Measurements from ENCODE around the gene PRKN.

The PRKN gene

GRCh38 chr6:162377735-162378134 lies 349.8 kb downstream of the PRKN start:
- DNase-seq (ENCODE audit: low spot score) = no peak

- DNase-seq (ENCODE audit: low spot score) = no peak
Observed at GRCh38 chr6:162373868-162374267, 353.7 kb downstream of the PRKN start.

GRCh38 chr6:162373192-162373591 lies 354.4 kb downstream of the PRKN start:
- no peak for DNase-seq (ENCODE audit: low spot score)

GRCh38 chr6:162372106-162372505 lies 355.5 kb downstream of the PRKN start:
- DNase-seq (ENCODE audit: low spot score) = no peak

DNA sequence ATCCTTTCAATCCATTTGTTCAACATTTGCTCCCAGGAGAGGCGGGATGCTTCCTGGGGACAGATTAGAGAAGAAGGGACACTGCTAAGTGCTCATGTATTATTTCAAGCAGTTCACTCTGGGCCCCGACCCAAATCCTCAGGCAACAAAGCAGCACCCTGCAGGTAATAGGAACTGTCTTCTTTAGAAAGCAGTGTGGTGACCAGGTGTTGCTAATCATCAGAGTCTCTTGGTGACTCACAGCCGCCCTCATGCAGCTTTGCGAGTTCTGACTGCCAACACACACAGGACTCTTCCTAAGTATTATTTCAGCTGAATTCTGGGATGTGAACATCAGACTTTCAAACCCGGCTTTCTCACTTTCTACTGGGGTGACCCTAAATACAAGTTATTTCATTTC lies 356.4 kb downstream of the PRKN start:
- DNase-seq (ENCODE audit: low spot score) = no peak

DNA sequence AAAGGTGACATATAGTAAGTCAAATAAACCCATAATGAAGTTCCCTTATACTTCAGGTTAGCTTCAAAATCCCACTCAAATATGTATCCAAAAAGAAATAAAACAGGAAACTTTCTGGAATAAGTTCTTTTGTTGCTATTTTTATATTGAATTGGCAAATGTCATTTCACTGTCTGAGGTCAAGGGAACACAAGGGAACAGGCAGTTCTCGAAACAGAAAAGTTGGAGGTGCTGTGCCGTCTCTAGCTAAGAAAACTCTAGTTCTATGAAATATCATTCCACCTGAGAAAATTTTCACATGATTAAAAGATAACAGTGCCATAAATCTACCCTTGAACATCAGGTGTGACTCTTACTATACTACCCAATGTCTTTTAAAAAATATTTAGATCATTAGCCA lies 358.5 kb downstream of the PRKN start:
- no peak for DNase-seq (ENCODE audit: low spot score)

DNA sequence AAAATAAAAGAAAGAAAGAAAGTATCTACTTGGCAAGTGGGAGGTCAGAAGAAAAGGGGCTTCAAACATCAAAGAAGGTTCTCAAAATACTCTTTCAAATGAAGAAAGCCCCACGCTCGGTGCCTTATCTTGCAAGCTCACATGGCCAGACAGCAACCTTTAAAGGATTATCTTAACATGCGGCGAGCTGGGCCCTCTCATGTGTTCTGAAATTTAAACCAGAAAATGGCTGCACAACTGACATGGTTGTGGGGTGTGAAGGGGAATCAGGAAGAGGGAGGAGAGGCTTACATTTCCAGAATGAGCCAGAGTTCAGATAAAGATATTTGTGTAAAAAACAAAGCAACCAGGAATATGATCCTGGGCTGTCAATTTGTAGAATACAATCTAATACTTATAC lies 363.1 kb downstream of the PRKN start:
- no peak for DNase-seq (ENCODE audit: low spot score)

DNA sequence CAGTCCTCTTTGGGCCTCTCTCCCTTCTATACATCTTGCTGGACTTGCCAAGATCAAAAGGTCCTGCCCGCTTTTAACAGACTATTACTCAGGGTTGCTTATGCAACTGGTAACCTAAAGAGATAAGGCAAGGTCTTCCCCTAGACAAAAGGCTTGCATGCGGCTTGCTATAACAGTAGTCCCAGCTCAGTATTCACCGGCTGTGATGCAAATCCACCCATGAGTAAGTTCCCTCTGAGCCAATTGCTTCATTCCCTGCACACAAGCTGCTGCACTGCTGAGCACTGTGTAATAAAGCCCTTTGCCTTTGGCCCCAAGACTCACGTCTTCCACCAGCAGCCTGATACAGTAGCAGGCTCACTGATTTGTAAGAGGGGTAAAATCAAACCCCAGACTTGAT lies 363.8 kb downstream of the PRKN start:
- no peak for DNase-seq (ENCODE audit: low spot score)

DNA sequence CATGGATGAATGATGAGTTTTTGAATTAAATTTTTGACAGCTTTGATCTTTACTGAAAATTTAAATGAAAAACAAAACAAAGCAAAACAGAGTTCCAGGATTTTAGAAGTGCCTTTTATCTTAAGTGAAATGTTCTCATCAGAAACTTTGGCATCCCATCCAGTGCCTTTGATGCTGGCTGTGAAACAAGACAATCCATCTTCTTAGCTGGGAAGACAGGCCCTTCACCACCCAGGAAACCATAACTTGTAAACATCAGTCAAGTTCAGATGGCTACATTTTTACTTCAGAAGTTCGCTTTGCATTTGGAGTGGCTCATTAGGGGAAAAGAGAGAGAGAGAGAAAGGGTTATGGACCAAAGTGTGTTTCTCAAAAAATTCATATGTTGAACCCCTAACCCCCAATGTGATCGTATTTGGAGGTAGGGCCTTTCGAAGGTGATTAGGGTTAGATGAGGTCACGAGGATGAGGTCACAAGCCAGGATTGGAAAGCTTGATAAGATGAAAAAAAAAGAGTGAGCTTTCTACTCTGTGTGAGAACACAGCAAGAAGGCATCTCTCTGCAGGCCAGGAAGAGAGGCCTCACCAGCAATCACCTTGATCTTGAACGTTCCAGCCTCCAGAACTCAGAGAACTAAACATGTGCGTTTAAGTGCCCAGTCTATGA lies 366.5 kb downstream of the PRKN start:
- no peak for DNase-seq (ENCODE audit: low spot score)

DNA sequence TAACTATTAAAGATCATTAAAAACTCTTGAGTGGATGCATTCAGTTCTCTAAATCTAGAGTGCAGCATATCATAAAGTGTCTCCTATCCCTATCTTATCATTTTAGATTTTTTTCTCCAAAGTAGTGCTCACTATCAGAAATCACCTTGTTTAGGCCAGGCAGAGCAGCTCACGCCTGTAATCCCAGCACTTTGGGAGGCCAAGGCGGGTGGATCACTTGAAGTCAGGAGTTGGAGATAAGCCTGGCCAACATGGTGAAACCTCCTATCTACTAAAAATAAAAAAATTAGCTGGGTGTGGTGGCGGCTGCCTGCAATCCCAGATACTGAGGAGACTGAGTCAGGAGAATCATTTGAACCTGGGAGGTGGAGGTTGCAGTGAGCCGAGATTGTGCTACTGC lies 368.9 kb downstream of the PRKN start:
- no peak for DNase-seq (ENCODE audit: low spot score)

GRCh38 chr6:162345051-162345511 lies 382.5 kb downstream of the PRKN start:
- DNase-seq (ENCODE audit: low spot score) = no peak

- DNase-seq (ENCODE audit: low spot score) = no peak
Observed at GRCh38 chr6:162344646-162345010, 382.9 kb downstream of the PRKN start.

DNA sequence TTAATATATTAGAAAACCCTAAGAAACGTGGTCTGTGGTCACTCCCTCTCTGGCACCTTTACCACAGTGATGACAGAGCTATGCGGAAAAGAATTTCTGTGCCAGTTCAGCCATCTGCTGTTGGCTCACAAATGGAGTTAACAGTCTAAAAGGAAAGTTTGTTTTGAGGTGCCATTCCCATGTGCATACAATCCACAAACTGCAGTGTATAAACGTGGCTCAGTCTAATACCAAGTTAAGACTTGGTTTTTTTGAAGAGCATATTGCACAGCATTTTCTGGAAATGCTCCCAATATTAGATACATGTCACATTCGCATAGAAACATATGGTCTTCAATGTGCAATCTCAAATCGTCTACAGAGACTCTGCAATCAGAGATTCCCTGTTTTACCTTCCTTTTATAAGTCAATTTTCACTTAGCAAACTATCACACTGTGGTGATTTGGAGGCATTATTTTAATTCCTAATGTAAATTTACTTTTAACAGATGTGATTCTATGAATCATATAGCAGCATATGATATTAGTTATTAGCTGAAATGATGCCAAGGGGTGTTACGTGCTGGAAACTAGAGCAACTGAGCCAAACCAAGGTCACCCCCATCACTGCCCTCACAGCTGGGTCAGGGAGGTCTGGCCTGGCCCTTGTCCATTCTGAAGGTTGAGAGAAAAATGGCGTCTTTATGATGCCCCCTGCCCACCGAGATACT lies 383.5 kb downstream of the PRKN start:
- no peak for DNase-seq (ENCODE audit: low spot score)

DNA sequence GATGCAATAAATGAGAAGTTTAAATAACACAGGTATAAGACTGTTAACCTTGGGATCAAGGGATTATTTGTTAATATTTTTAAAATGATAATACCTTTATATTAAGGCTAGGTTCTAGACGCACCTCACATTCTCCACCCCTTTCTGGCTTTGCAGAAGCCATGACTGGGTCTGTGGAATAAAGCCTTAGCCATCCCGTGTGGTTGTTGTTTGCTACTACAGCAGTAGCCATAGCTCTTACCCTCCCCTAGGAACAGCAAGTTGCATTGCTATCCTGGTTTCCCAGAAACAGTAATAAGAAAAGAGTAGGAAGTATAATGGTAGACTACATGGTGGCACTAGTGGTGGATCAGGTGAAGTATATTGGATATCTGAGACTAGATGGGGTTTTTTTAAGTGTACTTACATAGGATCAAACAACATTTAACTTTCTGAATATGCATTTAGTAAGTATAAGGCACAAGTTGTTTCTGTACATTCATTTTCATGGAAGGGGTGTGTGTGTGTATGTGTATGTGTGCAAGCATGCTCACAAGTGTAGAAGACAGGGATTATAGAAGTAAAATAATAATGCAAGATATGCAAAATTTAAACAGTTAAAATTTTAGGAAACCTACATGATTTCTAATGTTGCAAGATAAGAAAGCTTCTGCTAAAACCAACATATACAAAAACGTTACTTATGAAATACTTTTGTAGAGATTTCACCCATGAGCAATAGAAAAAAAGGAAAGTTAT lies 384.2 kb downstream of the PRKN start:
- DNase-seq (ENCODE audit: low spot score) = no peak

GRCh38 chr6:162337412-162337811 lies 390.2 kb downstream of the PRKN start:
- no peak for DNase-seq (ENCODE audit: low spot score)

GRCh38 chr6:162336359-162336758 lies 391.2 kb downstream of the PRKN start:
- DNase-seq (ENCODE audit: low spot score) = no peak

- DNase-seq (ENCODE audit: low spot score) = no peak
Observed at GRCh38 chr6:162332365-162332764, 395.2 kb downstream of the PRKN start.

DNA sequence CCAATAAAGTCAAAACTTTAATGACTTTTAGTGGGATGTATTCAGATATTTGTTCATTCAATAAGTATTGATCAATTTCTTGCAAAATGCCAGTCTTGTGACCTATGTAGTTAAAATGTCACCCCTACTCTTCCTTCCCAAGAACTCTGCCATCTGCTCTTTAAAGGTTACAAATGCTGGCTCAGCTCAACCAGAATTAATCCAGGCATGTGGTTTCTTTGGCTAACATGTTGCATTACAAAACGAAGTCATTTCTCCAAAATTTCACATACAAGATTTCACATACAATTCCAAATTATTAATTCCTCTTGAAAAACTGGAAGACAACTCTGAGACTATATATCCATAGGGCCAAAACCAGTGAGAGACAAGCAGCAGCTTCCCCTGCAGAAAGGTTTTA lies 395.7 kb downstream of the PRKN start:
- no peak for DNase-seq (ENCODE audit: low spot score)

GRCh38 chr6:162325826-162326225 lies 401.7 kb downstream of the PRKN start:
- DNase-seq (ENCODE audit: low spot score) = no peak

DNA sequence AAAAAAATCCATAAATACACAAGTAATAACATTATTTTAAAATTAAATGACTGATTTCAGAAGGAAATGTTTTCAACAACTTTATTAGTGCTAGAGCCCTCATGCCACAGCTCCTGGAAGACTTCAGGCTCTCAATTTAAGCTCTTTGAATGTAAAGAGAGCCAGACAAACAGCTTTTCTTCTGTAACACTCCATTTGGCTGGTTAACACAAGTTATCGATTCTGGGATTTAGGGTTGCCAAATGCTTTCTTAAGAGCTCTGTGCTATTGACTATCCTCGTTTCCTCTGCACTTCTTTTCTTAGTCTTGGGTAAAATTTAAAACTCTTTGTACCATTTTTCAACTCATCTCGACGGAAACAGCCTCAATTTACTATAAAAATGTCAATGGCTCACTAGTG lies 402.5 kb downstream of the PRKN start:
- no peak for DNase-seq (ENCODE audit: low spot score)

DNA sequence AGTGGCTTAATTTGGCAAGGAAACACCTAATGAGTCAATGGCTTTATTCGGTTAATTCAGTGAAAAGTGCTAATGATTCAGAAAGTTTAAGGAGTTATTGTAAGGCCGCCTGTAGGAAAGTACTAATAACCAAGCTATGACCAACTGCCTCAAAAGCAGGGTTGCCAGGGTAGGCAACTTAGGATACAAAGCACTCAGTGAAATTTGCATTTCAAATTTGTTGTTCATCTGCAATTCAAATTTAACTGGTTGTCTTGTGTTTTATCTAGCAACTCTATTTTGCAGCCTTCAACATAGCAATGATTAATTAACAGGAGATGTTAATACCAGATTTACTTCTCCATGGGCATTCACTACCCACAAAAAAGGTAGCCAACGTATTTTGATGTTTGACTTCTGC lies 412.3 kb downstream of the PRKN start:
- no peak for DNase-seq (ENCODE audit: low spot score)

GRCh38 chr6:162313922-162314660 lies 413.5 kb downstream of the PRKN start:
- DNase-seq (ENCODE audit: low spot score) = no peak

- DNase-seq (ENCODE audit: low spot score) = no peak
Observed at GRCh38 chr6:162307865-162308264, 419.7 kb downstream of the PRKN start.
